GM12875 (cell line): ENCODE results near the gene ATG4B.

ENCODE experiments used
- H3K4me3 ChIP-seq: one replicate; pipeline ENCODE4 v1.5.1; 2011; ENCODE audit warnings: low read depth, low read length, control low read depth
- TF ChIP-seq, protein P1 (sequence below): IDR thresholded peaks from 2 replicates; pipeline ENCODE4 v1.5.1; 2011; ENCODE audit warnings: low read depth, mild to moderate bottlenecking, control low read depth, inconsistent platforms, low read length, moderate library complexity, borderline replicate concordance; ENCODE audit not compliant: insufficient read depth

ATG4B gene

DNA sequence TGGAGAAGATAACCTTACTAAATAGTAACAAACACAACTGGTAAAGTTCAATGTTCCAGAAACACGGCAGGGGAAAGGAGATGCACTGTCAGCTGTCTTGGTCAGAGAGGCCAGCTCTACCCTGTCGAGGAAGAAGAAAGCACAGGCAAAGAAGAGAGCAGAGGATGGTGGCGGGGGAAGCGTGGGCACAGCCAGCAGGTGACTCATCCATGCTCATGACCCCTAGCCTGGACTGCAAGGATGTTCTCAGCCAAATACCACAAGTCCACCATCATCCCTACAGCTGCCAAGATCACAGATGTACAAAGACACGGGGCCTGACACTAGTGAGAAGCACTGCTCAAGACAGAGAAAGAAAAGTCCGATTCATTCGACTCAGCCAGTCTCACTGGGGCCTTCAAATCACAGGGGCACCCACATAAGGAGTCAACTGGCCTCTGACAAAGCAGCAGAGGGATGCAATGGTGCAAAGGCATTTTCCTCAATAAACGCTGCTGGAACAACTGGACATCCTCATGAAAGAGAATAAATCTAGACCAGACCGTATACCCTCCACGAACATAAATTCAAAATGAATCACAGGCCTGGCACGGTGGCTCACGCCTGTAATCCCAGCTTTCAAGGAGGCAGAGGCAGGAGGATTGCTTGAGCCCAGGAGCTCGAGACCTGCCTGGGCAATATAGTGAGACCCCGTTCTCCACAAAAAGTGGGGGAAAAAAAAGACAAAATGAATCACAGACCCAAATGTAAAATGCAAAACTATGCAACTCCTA is 43.5 kb downstream of the ATG4B start:
- H3K4me3 ChIP-seq: no peak overlapping the region

GRCh38 chr2:241686324-241686649 is 48.8 kb downstream of the ATG4B start:
- TF ChIP-seq, protein P1, sequence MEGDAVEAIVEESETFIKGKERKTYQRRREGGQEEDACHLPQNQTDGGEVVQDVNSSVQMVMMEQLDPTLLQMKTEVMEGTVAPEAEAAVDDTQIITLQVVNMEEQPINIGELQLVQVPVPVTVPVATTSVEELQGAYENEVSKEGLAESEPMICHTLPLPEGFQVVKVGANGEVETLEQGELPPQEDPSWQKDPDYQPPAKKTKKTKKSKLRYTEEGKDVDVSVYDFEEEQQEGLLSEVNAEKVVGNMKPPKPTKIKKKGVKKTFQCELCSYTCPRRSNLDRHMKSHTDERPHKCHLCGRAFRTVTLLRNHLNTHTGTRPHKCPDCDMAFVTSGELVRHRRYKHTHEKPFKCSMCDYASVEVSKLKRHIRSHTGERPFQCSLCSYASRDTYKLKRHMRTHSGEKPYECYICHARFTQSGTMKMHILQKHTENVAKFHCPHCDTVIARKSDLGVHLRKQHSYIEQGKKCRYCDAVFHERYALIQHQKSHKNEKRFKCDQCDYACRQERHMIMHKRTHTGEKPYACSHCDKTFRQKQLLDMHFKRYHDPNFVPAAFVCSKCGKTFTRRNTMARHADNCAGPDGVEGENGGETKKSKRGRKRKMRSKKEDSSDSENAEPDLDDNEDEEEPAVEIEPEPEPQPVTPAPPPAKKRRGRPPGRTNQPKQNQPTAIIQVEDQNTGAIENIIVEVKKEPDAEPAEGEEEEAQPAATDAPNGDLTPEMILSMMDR: no peak
- H3K4me3 ChIP-seq: peak overlapping the region; percentile 95

More for the DNA sequence above, 43.5 kb downstream of the ATG4B start:
- TF ChIP-seq, protein P1: no peak

GRCh38 chr2:241686650-241687425 is 49.3 kb downstream of the ATG4B start, which contains the start of gene DTYMK:
TSS of gene DTYMK (minus strand) at chr2:241686815. CDS start at chr2:241686783, 32 bp downstream.
- TF ChIP-seq, protein P1: no peak
- peak within 1 kb of the TSS; percentile 95 for H3K4me3 ChIP-seq

- TF ChIP-seq, protein P1: no peak
- no peak overlapping the region for H3K4me3 ChIP-seq
These were observed 51.8 kb downstream of the ATG4B start for GRCh38 chr2:241689306-241689705.

- TF ChIP-seq, protein P1: no peak
- no peak overlapping the region for H3K4me3 ChIP-seq
These were observed 52.8 kb downstream of the ATG4B start for GRCh38 chr2:241690202-241690717.

- H3K4me3 ChIP-seq: no peak overlapping the region
- TF ChIP-seq, protein P1: no peak
These were observed 55.0 kb downstream of the ATG4B start for GRCh38 chr2:241692448-241692847.
